Heart left ventricle (tissue), 16 donors: ENCODE measurements around the gene FOXO1. TPM values are rescaled to one million over a fixed set of nuclear protein-coding genes. Genes with fewer than 3 reads are reported as not detected.

Experiments
- ATAC-seq, 4 donors: fragments of 200-7000 bp; cut with Tn5 transposase; one replicate each; pipeline ENCODE4 v1.9.1; 2020 to 2022; ENCODE audit warnings: moderate library complexity in 4 of 4, mild to moderate bottlenecking in 3 of 4, moderate number of reproducible peaks in 1 of 4
- DNase-seq, 5 donors: peaks; one replicate each; pipeline ENCODE4 v3.0.0-alpha.2; 2020
- H3K27ac ChIP-seq, 12 donors: fragments of 200-600 bp; sonication (generic) in 4 of 12; one replicate each; pipeline versions ENCODE4 v1.5.0 to v1.8.0; 2016 to 2022; ENCODE audit warnings: mild to moderate bottlenecking in 2 of 12
- H3K27me3 ChIP-seq, 9 donors: fragments of 200-600 bp; sonication (generic) in 2 of 9; one replicate each; pipeline versions ENCODE4 v1.5.1 to v1.8.0; 2016 to 2022; ENCODE audit warnings: mild to moderate bottlenecking in 3 of 9
- H3K36me3 ChIP-seq, 9 donors: fragments of 200-600 bp; sonication (generic) in 2 of 9; one replicate each; pipeline versions ENCODE4 v1.5.0 to v1.8.0; 2018 to 2022; ENCODE audit warnings: mild to moderate bottlenecking in 2 of 9
- H3K4me1 ChIP-seq, 12 donors: fragments of 200-600 bp; sonication (generic) in 4 of 12; one replicate each; pipeline versions ENCODE4 v1.5.0 to v1.8.0; 2016 to 2022; ENCODE audit warnings: mild to moderate bottlenecking in 3 of 12
- H3K4me3 ChIP-seq, 12 donors: fragments of 200-600 bp; sonication (generic) in 4 of 12; one replicate each; pipeline versions ENCODE4 v1.5.0 to v1.8.0; 2017 to 2022; ENCODE audit warnings: mild to moderate bottlenecking in 9 of 12, moderate library complexity in 4 of 12
- H3K9me3 ChIP-seq, 12 donors: fragments of 200-600 bp; sonication (generic) in 4 of 12; one replicate each; pipeline versions ENCODE4 v1.5.0 to v1.8.0; 2016 to 2022; ENCODE audit warnings: mild to moderate bottlenecking in 1 of 12
- POLR2A ChIP-seq, 2 donors: fragments of 450-650 bp; IDR thresholded peaks; one replicate each; pipeline ENCODE4 v1.6.1; 2017; ENCODE audit warnings: antibody characterized with exemption in 2 of 2, mild to moderate bottlenecking in 2 of 2, moderate library complexity in 2 of 2
- WGBS, 4 donors: extraction: QIAGEN DNeasy Blood & Tissue Kit in 2 of 4; methylation state at CpG; one replicate each; pipeline versions ENCODE4 v1.1.5 to v1.1.7; 2013 to 2018; 5-methylcytosine and 5-hydroxymethylcytosine counted together
- intact Hi-C, 10 donors: fragments of 100-400 bp; cut with DNase I; formaldehyde crosslinking; loops; one replicate each; pipeline versions ENCODE4 v1.11.1 to v1.14.2; 2022
- polyA plus RNA-seq, 2 donors: library from polyadenylated mRNA; stranded (reverse); fragments of 200-250 nt; gene quantifications; one replicate each; pipeline ENCODE4 v1.2.3, GENCODE V29; 2013
- total RNA-seq, 9 donors: library from RNA; depleted of rRNA in 2 of 9; stranded (reverse); fragments of >200 nt in 2 of 9; fragmentation: NEBNext Ultra II Directional in 3 of 9; extraction: Animal tissue kit (Norgen Biotek cat#: 25700) in 3 of 9; gene quantifications; one replicate each; pipeline versions ENCODE4 v1.1.0 to v1.2.4, GENCODE V29; 2016 to 2023
- TF ChIP-seq, protein P1 (sequence below), 12 donors: fragments of 200-600 bp; sonication (generic) in 4 of 12; IDR thresholded peaks; one replicate each; pipeline versions ENCODE4 v1.5.0 to v1.8.0; 2018 to 2022; ENCODE audit warnings: antibody characterized with exemption in 12 of 12, mild to moderate bottlenecking in 5 of 12
- donor health status: ischemic (EF 13 %, LVEDD 7.1; RV severe dilation, severe dysfunction).
- donor health status: healthy with polysubstance abuse.
- donor health status: DM: no; HTN: yes; CAD: no.
- donor health status: DM: no; HTN: no; CAD: no.
- donor health status: ischemic (EF 25% LVEDD 6.9; RV normal size, moderate dysfunction).
- donor health status: ischemic (EF 25% LVEDD 5.7; RV mildly dilated, moderate dysfunction).
- donor health status: healthy.
- donor health status: DM: yes; HTN: yes; CAD: no.
- donor health status: ischemic (EF 35%, LVEDD 5.7; RV mildly dilated, moderate dysfunction).
- donor health status: nonischemic (EF 11% LVEDD 7.7; RV severe dilation, severe dysfunction).
- donor health status: DM: yes; HTN: yes; CAD: no.
- donor health status: PGD.
- donor health status: ischemic (EF 29% LVEDD 5.4; RV normal size, mild dysfunction).
- donor health status: nonischemic (EF 23%, LVEDD 6.1; RV moderate dilation, normal function).

FOXO1 gene
- total and polyA plus RNA-seq, 11 donors, result 2.6 to 26.8 (median 17.2) TPM

DNA sequence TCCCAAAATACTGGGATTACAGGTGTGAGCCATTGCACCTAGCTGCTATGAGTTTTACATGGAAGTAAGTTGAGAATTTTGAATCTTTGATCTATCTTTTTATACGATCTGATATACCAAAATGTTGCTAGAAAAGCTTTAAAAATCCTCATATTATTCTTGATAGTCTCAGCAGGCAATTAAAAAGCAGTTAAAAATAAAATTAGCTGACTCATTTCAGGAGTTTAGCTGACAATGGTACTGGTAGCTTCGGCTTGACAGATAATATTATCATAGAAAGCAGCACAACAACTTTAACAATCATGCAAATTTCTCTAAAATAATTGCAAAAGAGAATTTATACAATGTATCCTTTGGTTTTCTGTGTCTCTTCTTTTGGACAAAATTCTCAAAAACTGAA, 9.6 kb upstream of the FOXO1 start:
- H3K27me3 ChIP-seq, result no peaks in the 10 kb centered on the region
- no peak for TF ChIP-seq POLR2A (IDR thresholded peaks at IDR 0.05)
- TF ChIP-seq, protein P1, sequence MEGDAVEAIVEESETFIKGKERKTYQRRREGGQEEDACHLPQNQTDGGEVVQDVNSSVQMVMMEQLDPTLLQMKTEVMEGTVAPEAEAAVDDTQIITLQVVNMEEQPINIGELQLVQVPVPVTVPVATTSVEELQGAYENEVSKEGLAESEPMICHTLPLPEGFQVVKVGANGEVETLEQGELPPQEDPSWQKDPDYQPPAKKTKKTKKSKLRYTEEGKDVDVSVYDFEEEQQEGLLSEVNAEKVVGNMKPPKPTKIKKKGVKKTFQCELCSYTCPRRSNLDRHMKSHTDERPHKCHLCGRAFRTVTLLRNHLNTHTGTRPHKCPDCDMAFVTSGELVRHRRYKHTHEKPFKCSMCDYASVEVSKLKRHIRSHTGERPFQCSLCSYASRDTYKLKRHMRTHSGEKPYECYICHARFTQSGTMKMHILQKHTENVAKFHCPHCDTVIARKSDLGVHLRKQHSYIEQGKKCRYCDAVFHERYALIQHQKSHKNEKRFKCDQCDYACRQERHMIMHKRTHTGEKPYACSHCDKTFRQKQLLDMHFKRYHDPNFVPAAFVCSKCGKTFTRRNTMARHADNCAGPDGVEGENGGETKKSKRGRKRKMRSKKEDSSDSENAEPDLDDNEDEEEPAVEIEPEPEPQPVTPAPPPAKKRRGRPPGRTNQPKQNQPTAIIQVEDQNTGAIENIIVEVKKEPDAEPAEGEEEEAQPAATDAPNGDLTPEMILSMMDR (IDR thresholded peaks at IDR 0.05), result no peak
- ATAC-seq (no peak), DNase-seq (no peak)
- H3K27ac ChIP-seq, result no peak overlapping the region
- peaks cover 0 to 7% (median under 1%) of the 10 kb centered on the region in 12 donors for H3K4me1 ChIP-seq
- intact Hi-C loops, result loop anchor here in 1 of 10 donors (10.0 kb wide), 1 partner anchor 361 kb away; no protein-coding TSS in a partner anchor
- 73 to 84% (median 77%) methylated on average over 2 of the region's 2 CpGs for WGBS, 4 donors
- H3K36me3 ChIP-seq, result no peaks in the 10 kb centered on the region
- no peak overlapping the region for H3K4me3 ChIP-seq
- no peaks in the 10 kb centered on the region for H3K9me3 ChIP-seq

DNA sequence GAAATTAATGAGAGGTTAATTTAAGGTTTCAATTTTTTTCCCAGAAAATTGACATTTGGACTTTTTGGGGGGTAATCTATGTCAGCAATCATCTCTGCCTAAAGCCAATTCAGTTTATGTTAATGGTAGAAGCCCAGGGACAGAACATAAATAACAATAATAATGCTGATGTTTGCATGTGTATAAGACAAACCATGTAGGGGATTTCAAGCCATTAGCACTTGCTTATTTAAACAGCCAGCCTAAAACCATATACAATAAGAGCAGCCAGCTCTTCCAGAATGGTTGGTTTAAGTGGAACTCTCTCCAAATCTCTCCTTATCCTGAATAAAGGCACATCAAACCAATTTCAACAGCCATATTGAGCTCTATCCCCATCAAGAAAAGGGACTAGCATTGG, 7.0 kb upstream of the FOXO1 start:
- no peak for TF ChIP-seq POLR2A (IDR thresholded peaks at IDR 0.05)
- TF ChIP-seq, protein P1 (IDR thresholded peaks at IDR 0.05), result no peak
- Histone ChIP-seq H3K4me1 (peaks cover 0 to 7% (median 2%) of the 10 kb centered on the region in 12 donors), H3K9me3 (no peaks in the 10 kb centered on the region), H3K27me3 (no peaks in the 10 kb centered on the region), H3K27ac (no peak overlapping the region), H3K36me3 (no peaks in the 10 kb centered on the region), H3K4me3 (no peak overlapping the region)
- ATAC-seq (no peak), DNase-seq (no peak)
- intact Hi-C loops, result loop anchor here in 1 of 10 donors (5.0 to 10.0 kb wide), 2 partner anchors 104 to 359 kb away; no protein-coding TSS in a partner anchor

DNA sequence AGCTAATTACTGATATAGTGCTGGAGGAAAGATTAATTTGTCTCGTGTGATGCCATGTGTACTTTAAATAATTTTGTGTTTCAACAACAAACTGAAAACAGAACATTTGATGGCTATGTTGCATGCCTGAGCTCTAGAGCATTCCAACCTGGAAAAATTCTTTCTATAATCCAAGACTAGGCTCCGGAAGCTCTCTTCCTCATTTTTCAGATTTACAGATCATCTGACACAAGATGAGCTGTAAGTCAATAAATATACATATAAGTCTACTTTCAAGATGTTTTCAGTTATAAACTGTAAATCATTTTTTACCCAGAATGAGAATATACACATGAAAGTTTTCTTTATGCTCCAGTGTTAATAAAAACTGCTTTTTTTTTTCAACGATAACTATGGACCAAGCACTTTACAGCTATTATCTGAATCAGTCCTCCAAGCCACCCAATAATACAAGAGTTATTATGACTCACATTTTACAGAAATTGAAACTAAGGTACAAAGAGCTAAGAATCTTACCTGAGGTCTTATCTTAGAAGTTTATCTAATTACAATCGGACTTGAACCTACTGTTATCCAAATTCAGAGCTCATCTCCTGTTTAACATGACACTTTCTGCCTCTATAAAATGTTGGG, 6.4 kb upstream of the FOXO1 start:
- Histone ChIP-seq H3K27me3 (no peaks in the 10 kb centered on the region), H3K36me3 (no peaks in the 10 kb centered on the region), H3K4me1 (peaks cover 0 to 12% (median 7%) of the 10 kb centered on the region in 12 donors), H3K9me3 (no peaks in the 10 kb centered on the region), H3K27ac (no peak overlapping the region), H3K4me3 (no peak overlapping the region)
- intact Hi-C loops, result loop anchor here in 1 of 10 donors (5.0 to 10.0 kb wide), 2 partner anchors 104 to 358 kb away; no protein-coding TSS in a partner anchor
- TF ChIP-seq, protein P1 (IDR thresholded peaks at IDR 0.05), result no peak
- no peak for TF ChIP-seq POLR2A (IDR thresholded peaks at IDR 0.05)
- no peak for ATAC-seq
- DNase-seq, result no peak
- WGBS, 4 donors, result 75 to 81% (median 77%) methylated on average over 4 of the region's 4 CpGs

DNA sequence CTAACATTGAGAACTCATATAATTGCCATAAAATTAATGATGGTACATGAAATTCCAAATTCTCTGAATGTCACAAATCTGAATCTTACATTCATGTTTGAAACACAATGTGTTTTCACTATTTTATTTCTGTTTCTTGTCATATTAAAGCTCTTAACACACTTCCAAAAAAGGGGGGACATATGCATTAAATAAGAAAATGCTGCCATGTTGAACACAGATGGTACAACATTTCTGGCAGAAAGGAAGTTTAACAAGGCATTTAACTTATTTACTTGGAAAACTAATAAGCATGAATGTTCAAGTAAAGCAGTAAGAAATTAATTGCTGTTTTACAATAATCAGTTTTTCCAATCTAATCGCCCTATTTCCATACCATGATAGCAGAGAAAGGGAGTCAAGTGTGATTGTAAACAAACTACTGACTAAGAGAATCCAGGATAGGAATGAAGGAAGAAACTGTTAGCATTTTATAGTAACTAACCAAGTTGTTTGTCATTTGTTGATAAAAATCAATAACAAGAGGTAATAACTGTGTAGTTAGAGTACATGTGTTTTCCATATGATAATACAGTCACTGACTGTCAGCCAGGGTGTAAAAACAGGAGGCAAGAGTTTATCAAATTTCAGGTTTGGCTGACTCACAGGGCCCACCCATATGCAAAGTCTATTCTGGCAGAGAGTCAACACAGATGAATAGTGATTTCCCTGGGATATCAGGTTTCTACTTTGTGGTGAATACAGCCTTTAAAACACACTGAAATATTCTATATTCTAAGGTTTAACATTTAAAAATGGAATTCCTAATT, 5.7 kb upstream of the FOXO1 start:
- peaks cover 0 to 18% (median 12%) of the 10 kb centered on the region in 12 donors for H3K4me1 ChIP-seq
- ATAC-seq, result peak in 1 of 4 donors; percentile 46
- intact Hi-C loops, result loop anchor here in 1 of 10 donors (5.0 to 10.0 kb wide), 2 partner anchors 105 to 357 kb away; no protein-coding TSS in a partner anchor
- TF ChIP-seq, protein P1 (IDR thresholded peaks at IDR 0.05), result no peak
- no peak for TF ChIP-seq POLR2A (IDR thresholded peaks at IDR 0.05)
- H3K27me3 ChIP-seq, result no peaks in the 10 kb centered on the region
- H3K36me3 ChIP-seq, result no peaks in the 10 kb centered on the region
- WGBS, 4 donors, result 66 to 79% (median 70%) methylated on average over 1 of the region's 1 CpG
- no peak for DNase-seq
- no peak overlapping the region for H3K4me3 ChIP-seq
- H3K27ac ChIP-seq, result no peak overlapping the region
- no peaks in the 10 kb centered on the region for H3K9me3 ChIP-seq
